Body of pancreas (tissue), 4 donors: ENCODE data around the gene MED13L. TPM values are rescaled to one million over a fixed set of nuclear protein-coding genes. Genes with fewer than 3 reads are reported as not detected.
"Not testable (repeated sequence)": the region's sequence is repeated elsewhere in the genome, so short reads cannot be mapped to it uniquely, and the experiment has no call there.

Source experiments
- ATAC-seq: fragments of 150-250 bp; one replicate; pipeline ENCODE4 v1.9.1; 2016
- DNase-seq, 4 donors: peaks; one replicate each; pipeline ENCODE4 v3.0.0-alpha.2; 2019
- H3K27ac ChIP-seq, 4 donors: fragments of 200-600 bp; sonication (generic); 1 replicate in 3 of 4; 2 replicates in 1 of 4; pipeline versions ENCODE4 v1.5.1 to v1.6.1; 2016 to 2019; ENCODE audit warnings: mild to moderate bottlenecking in 1 of 4, mixed read lengths in 1 of 4, moderate library complexity in 1 of 4
- H3K27me3 ChIP-seq, 2 donors: fragments of 200-600 bp; sonication (generic); one replicate each; pipeline ENCODE4 v1.6.0; 2016; ENCODE audit warnings: mild to moderate bottlenecking in 1 of 2
- H3K36me3 ChIP-seq, 2 donors: fragments of 200-600 bp; sonication (generic); replicated peaks in 1 of 2; 2 replicates each; pipeline ENCODE4 v1.5.1; 2016; ENCODE audit warnings: low read depth in 2 of 2; ENCODE audit not compliant: insufficient read depth in 1 of 2
- H3K4me1 ChIP-seq: fragments of 200-600 bp; sonication (generic); one replicate; pipeline ENCODE4 v1.6.0; 2016
- H3K4me3 ChIP-seq, 2 donors: fragments of 200-600 bp; sonication (generic); 1 replicate in 1 of 2; 2 replicates in 1 of 2; pipeline ENCODE4 v1.5.1; 2016 to 2019
- H3K9me3 ChIP-seq, 3 donors: fragments of 200-600 bp; sonication (generic); 1 replicate in 2 of 3; 2 replicates in 1 of 3; pipeline ENCODE4 v1.5.1; 2016
- POLR2A ChIP-seq, 3 donors: fragments of 450-650 bp; IDR thresholded peaks; one replicate each; pipeline ENCODE4 v1.6.1; 2016; ENCODE audit warnings: antibody characterized with exemption in 3 of 3, mild to moderate bottlenecking in 2 of 3
- WGBS, 2 donors: methylation state at CpG; one replicate each; pipeline ENCODE4 v1.1.5; 2017; 5-methylcytosine and 5-hydroxymethylcytosine counted together
- intact Hi-C: fragments of 100-400 bp; cut with DNase I; formaldehyde crosslinking; loops from one replicate; pipeline ENCODE4 v1.15.1; 2023
- total RNA-seq, 2 donors: library from RNA; depleted of rRNA; stranded (reverse); fragments of >200 nt; gene quantifications; one replicate each; pipeline ENCODE4 v1.1.0, GENCODE V29; 2016
- TF ChIP-seq, protein P1 (sequence below), 7 experiments: fragments of 450-650 bp in 4 of 7; fragments of 200-600 bp in 3 of 7; sonication (generic) in 3 of 7; IDR thresholded peaks; one replicate each; pipeline ENCODE4 v1.5.1; 2016 to 2019; ENCODE audit warnings: antibody characterized with exemption in 7 of 7

Gene MED13L
- total RNA-seq, 2 donors from 2014 or later, result 65.9 to 72.6 TPM

DNA sequence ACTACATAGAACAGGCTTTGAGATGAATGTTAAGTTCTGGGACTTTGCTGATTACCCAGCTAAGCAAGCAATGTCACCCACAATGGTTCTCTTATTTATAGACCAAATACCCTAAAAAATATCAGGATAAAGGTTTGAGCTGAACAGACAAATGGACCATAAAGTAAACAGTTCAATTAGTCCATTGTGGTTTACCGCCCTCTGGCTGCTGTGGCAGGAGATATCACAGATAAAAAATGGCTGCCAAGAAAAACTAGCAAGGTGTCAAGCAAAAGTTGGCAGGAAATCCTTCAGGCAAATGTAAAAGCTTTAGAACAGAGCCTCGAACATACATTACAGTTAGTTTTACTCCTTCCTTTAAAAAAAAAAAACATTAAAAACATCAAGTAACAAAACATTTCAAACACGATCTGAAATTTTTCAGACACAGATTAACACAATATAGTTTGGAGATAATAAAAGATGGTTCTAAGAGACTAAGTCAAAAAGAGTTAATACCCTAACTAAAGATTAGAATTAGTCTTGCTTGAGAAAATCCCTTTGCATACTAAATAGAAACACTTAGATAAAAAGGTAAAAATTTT lies 41.3 kb downstream of the MED13L start:
- DNase-seq, result peak; percentile 51 to 68 (median 60)
- no peak overlapping the region for H3K27ac ChIP-seq
- H3K4me3 ChIP-seq, result no peak overlapping the region
- H3K27me3 ChIP-seq, result no peaks in the 10 kb centered on the region
- intact Hi-C loops, result loop anchor here (10.0 kb wide), 1 partner anchor 221 kb away; no protein-coding TSS in a partner anchor
- 3% methylated on average over 3 of the region's 3 CpGs for WGBS, 2 donors
- TF ChIP-seq, protein P1, sequence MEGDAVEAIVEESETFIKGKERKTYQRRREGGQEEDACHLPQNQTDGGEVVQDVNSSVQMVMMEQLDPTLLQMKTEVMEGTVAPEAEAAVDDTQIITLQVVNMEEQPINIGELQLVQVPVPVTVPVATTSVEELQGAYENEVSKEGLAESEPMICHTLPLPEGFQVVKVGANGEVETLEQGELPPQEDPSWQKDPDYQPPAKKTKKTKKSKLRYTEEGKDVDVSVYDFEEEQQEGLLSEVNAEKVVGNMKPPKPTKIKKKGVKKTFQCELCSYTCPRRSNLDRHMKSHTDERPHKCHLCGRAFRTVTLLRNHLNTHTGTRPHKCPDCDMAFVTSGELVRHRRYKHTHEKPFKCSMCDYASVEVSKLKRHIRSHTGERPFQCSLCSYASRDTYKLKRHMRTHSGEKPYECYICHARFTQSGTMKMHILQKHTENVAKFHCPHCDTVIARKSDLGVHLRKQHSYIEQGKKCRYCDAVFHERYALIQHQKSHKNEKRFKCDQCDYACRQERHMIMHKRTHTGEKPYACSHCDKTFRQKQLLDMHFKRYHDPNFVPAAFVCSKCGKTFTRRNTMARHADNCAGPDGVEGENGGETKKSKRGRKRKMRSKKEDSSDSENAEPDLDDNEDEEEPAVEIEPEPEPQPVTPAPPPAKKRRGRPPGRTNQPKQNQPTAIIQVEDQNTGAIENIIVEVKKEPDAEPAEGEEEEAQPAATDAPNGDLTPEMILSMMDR (IDR thresholded peaks at IDR 0.05), result peak; percentile 50 to 85 (median 77)
- no peak for TF ChIP-seq POLR2A (IDR thresholded peaks at IDR 0.05)
- H3K36me3 ChIP-seq, result no peaks in the 10 kb centered on the region
- ATAC-seq, result peak; percentile 64
- peaks cover 10% of the 10 kb centered on the region for H3K4me1 ChIP-seq
- H3K9me3 ChIP-seq, result no peaks in the 10 kb centered on the region

DNA sequence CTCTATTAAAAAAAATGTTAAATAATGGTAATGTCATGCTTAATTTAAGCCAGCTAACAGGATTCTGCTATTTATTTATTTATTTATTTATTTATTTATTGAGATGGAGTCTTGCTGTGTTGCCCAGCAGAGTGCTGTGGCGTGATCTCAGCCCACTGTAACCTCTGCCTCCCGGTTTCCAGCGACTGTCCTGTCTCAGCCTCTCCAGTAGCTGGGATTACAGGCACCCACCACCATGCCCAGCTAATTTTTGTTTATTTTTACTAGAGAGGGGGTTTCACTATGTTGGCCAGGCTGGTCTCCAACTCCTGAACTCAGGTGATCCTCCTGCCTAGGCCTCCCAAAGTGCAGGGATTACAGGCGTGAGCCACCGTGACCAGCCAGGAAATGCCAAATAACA lies 43.3 kb downstream of the MED13L start:
- not testable (repeated sequence) for H3K4me1 ChIP-seq, H3K4me3 ChIP-seq, H3K9me3 ChIP-seq, DNase-seq, H3K27ac ChIP-seq, H3K27me3 ChIP-seq, H3K36me3 ChIP-seq, ATAC-seq
- whole genome bisulfite sequencing, 2 donors, result 94 to 95% methylated on average over 5 of the region's 5 CpGs
- intact Hi-C loops, result loop anchor here (10.0 kb wide), 1 partner anchor 219 kb away; no protein-coding TSS in a partner anchor

DNA sequence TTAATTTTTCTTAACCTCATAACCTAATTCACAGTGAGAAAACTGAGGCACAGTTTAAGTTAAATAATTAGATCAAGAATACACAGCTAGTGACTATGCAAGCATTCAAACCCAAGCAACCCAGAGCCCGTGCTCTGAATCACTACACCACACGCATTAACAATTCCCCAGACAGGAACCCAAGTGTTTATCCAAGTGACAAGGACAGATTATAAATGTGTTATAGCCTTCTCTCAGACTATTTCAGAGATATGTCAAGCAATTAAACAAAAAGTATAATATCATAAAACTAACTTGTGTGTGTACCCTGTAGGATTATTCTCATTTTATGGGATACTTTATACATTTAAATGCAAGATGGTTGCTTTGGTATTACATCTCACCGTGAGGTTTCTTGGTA lies 43.8 kb downstream of the MED13L start:
- Histone ChIP-seq H3K27ac (no peak overlapping the region), H3K27me3 (no peaks in the 10 kb centered on the region), H3K4me3 (no peak overlapping the region), H3K36me3 (no peaks in the 10 kb centered on the region), H3K4me1 (peaks cover 6% of the 10 kb centered on the region), H3K9me3 (no peaks in the 10 kb centered on the region)
- no peak for TF ChIP-seq POLR2A (IDR thresholded peaks at IDR 0.05)
- TF ChIP-seq, protein P1 (IDR thresholded peaks at IDR 0.05), result no peak
- DNase-seq (no peak), ATAC-seq (no peak)
- intact Hi-C loops, result loop anchor here (10.0 kb wide), 1 partner anchor 219 kb away; no protein-coding TSS in a partner anchor
- WGBS, 2 donors, result 74 to 76% methylated on average over 3 of the region's 3 CpGs

DNA sequence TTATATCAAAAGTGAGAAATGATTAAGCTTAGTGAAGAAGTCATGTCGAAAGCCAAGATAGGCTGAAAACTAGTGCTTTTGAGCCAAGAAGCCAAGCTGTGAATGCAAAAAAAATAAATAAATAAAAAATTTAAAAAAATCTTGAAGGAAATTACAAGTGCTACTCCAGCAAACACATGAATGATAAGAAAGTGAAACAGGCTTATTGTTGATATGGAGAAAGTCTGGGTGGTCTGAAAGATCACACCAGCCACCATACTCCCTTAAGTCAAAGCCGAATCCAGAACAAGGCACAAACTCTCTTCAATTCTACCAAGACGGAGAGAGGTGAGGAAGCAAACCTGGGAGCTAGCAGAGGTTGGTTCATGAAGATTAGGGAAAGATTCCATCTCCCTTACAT lies 49.7 kb downstream of the MED13L start:
- no peak for TF ChIP-seq POLR2A (IDR thresholded peaks at IDR 0.05)
- TF ChIP-seq, protein P1 (IDR thresholded peaks at IDR 0.05), result no peak
- Histone ChIP-seq H3K27me3 (no peaks in the 10 kb centered on the region), H3K9me3 (no peaks in the 10 kb centered on the region), H3K4me1 (peaks cover 8% of the 10 kb centered on the region), H3K4me3 (no peak overlapping the region), H3K36me3 (no peaks in the 10 kb centered on the region), H3K27ac (no peak overlapping the region)
- intact Hi-C loops, result no loop called here
- WGBS, 2 donors, result 79 to 81% methylated on average over 3 of the region's 3 CpGs
- DNase-seq (no peak), ATAC-seq (no peak)

DNA sequence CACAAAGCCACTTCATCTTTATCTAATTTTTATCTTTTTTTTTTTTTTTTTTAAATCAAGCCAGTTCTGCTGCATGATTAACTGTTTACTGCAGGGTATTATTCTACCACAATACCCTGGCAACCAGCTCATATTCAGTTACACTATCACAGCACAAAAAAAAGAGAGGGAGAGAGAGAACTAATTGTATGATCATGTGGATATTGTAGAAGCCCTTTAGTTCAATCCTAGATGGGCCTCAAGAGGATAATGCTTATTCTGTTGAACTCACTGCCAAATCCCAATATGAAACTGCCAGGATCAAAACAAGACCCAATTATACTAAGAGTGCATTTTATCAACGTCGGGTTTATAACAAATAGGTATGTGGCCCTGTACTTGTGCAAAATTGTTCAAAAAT lies 51.5 kb downstream of the MED13L start:
- Histone ChIP-seq H3K27me3 (no peaks in the 10 kb centered on the region), H3K9me3 (no peaks in the 10 kb centered on the region), H3K4me1 (peaks cover 14% of the 10 kb centered on the region), H3K27ac (no peak overlapping the region), H3K4me3 (no peak overlapping the region), H3K36me3 (no peaks in the 10 kb centered on the region)
- intact Hi-C loops, result no loop called here
- WGBS, 2 donors, result 68 to 75% methylated on average over 2 of the region's 2 CpGs
- TF ChIP-seq POLR2A (IDR thresholded peaks at IDR 0.05), result no peak
- TF ChIP-seq, protein P1 (IDR thresholded peaks at IDR 0.05), result no peak
- no peak for DNase-seq
- ATAC-seq, result no peak
